Metanephros (tissue), 1 donor: ENCODE data around the gene UCHL3. TPM values are rescaled to one million over a fixed set of nuclear protein-coding genes. Genes with fewer than 3 reads are reported as not detected.

Experiments used
- total RNA-seq: library from RNA; depleted of rRNA; stranded (reverse); fragments of >200 nt; gene quantifications from one replicate; pipeline ENCODE4 v1.2.3, GENCODE V29; 2014

UCHL3 gene
- total RNA-seq, result 6.6 TPM

GRCh38 chr13:75549262-75550158 lies at the start of gene UCHL3:
Gene UCHL3, plus strand, starts transcription at chr13:75549791. Its CDS starts 30 bp downstream, at chr13:75549821.

DNA sequence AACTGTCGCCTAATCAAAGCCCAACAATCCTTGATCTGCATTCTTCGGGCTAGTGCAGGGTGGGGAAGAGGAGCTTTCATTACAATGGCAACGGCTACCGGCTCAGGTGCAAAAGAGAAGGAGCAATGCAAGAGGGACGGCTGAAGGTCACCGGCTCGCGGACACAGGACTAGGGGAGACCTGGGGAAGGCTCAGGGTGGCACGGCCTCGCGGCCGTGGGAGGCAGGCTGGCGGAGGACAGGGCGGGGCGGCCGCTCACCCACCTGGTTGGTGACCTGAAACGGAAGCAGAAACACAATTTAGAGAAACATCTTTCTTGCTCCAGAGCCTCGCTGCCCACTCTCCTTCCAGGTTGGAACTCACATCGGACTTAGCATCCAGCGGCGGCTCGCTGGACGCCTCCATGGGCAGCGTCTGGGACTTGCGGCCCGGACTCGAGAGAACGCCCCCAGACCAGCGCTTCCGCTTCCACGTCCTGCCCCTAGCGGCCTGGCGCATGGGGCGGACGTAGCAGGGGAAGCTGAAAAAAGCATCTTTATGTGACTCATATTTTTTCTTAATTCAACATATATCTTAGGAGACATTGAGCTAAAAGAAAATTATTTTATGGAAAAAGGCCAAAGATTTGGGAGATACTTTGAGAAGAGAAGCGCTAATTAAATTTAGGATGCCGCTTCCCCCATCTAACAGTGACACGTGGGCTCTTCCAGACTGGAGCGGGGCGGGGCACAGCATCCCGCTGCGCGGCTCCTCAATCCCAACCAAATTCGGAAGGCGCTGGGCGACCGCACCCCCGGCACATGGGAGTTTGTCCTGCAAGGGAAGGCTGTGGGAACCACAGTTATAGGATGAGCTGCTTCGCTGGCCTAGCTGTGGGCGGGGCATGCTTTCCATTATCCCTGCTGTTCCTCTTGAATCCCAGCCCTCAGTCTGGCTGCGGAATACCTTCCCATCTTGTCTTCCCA lies 11.9 kb upstream of the UCHL3 start, which contains the start of gene COMMD6:
TSS of gene COMMD6 (minus strand) at position 441 of the 965 bp plus-strand sequence. CDS start at position 405, 36 bp downstream.

GRCh38 chr13:75635828-75636435 lies 86.3 kb downstream of the UCHL3 start, which contains the start of gene LMO7:
Gene LMO7, plus strand, starts transcription at chr13:75636330. Its CDS starts 328 bp downstream, at chr13:75636658.

Other genes starting within 250 kb of the UCHL3 start
- gene TBC1D4, start 67.6 kb upstream of the UCHL3 start, total RNA-seq, result 69.8 TPM
- gene COMMD6, start 11.9 kb upstream of the UCHL3 start, total RNA-seq, result 255 TPM
- 109 TPM for gene LMO7, start 86.5 kb downstream of the UCHL3 start, total RNA-seq